HG03457 (cell line): Measurements from ENCODE around the gene PDE3B.
"Not testable (repeated sequence)": the region's sequence is repeated elsewhere in the genome, so short reads cannot be mapped to it uniquely, and the experiment has no call there.

Source experiments
- ATAC-seq: cut with Tn5 transposase; IDR thresholded peaks from one replicate; pipeline ENCODE4 v1.9.1; 2021; ENCODE audit warnings: moderate number of reproducible peaks; ENCODE audit not compliant: unreplicated experiment

Gene PDE3B

GRCh38 chr11:14676068-14676467 is 32.5 kb downstream of the PDE3B start:
- ATAC-seq = no peak

GRCh38 chr11:14677146-14677545 is 33.5 kb downstream of the PDE3B start:
- ATAC-seq = no peak

GRCh38 chr11:14678350-14678749 is 34.7 kb downstream of the PDE3B start:
- no peak for ATAC-seq

- no peak for ATAC-seq
These were observed 36.1 kb downstream of the PDE3B start for GRCh38 chr11:14679662-14680061.

- ATAC-seq = not testable (repeated sequence)
These were observed 40.8 kb downstream of the PDE3B start for GRCh38 chr11:14684234-14684915.

- no peak for ATAC-seq
These were observed 43.9 kb downstream of the PDE3B start for GRCh38 chr11:14687456-14687855.

GRCh38 chr11:14687943-14688627 is 44.5 kb downstream of the PDE3B start:
- ATAC-seq = no peak

- ATAC-seq = not testable (repeated sequence)
These were observed 52.1 kb downstream of the PDE3B start for GRCh38 chr11:14695656-14696055.

GRCh38 chr11:14698771-14699170 is 55.2 kb downstream of the PDE3B start:
- no peak for ATAC-seq

GRCh38 chr11:14700593-14700992 is 57.0 kb downstream of the PDE3B start:
- no peak for ATAC-seq

GRCh38 chr11:14702760-14703159 is 59.2 kb downstream of the PDE3B start:
- ATAC-seq = no peak

GRCh38 chr11:14703731-14704130 is 60.1 kb downstream of the PDE3B start:
- no peak for ATAC-seq

GRCh38 chr11:14705067-14705466 is 61.5 kb downstream of the PDE3B start:
- ATAC-seq = no peak

- ATAC-seq = no peak
These were observed 70.1 kb downstream of the PDE3B start for GRCh38 chr11:14713496-14714244.

- not testable (repeated sequence) for ATAC-seq
These were observed 72.1 kb downstream of the PDE3B start for GRCh38 chr11:14715669-14716068.

- ATAC-seq = no peak
These were observed 78.9 kb downstream of the PDE3B start for GRCh38 chr11:14722496-14722895.

GRCh38 chr11:14725150-14725549 is 81.5 kb downstream of the PDE3B start:
- ATAC-seq = no peak

- no peak for ATAC-seq
These were observed 83.6 kb downstream of the PDE3B start for GRCh38 chr11:14727215-14727614.

- ATAC-seq = no peak
These were observed 84.1 kb downstream of the PDE3B start for GRCh38 chr11:14727746-14728145.

GRCh38 chr11:14740539-14740938 is 96.9 kb downstream of the PDE3B start:
- ATAC-seq = not testable (repeated sequence)

- ATAC-seq = no peak
These were observed 97.6 kb downstream of the PDE3B start for GRCh38 chr11:14741195-14741594.
